ENCODE results near the gene RPL5. TPM values are rescaled to one million over a fixed set of nuclear protein-coding genes. Genes with fewer than 3 reads are reported as not detected.

The RPL5 gene
- total RNA-seq, 2 experiments from 2014 or later, result 1,651 to 1,862 TPM

DNA sequence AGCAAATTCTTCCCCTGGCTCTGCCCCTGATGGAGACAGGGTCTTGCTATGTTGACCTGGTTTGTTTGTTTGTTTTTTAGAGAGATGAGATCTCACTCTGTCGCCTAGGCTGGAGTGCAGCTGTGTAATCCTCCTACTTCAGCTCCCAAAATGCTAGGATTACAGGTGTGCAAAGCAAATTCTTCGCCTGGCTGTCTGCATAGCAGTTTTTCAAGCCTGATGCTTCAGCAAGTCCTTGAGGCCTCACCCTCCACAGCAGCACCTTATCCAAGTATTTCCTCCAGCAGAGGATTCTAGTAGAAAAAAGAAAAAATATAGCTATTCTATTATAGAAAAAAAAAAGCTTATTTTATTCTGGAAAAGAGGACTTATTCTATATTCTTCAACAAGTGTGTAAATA lies 15.1 kb upstream of the RPL5 start:
- no peaks in the 10 kb centered on the region for H3K9me2 ChIP-seq (ENCODE audit: insufficient read depth, low read length)
- CTCF ChIA-PET (ENCODE audit: unreplicated experiment), result no interaction called here
- TF ChIP-seq EZH2phosphoT487 (IDR thresholded peaks at IDR 0.05; ENCODE audit: borderline replicate concordance, low read depth, low read length) (no peak), CTCF (conservative IDR thresholded peaks at IDR 0.05; ENCODE audit: low read length) (no peak)
- no peaks in the 10 kb centered on the region for H3K4me1 ChIP-seq (ENCODE audit: insufficient read depth, low read length, poor library complexity, severe bottlenecking)
- POLR2A ChIA-PET, result interaction anchor here (0.6 to 1.9 kb wide), 4 partner anchors 11 to 68 kb away, joined by 3 to 6 read pairs (median 3); no protein-coding TSS in a partner anchor
- no peaks in the 10 kb centered on the region for H3K36me3 ChIP-seq (ENCODE audit: insufficient read depth, low read length)
- no peak overlapping the region for H2AFZ ChIP-seq (ENCODE audit: low read length)
- no peak for DNase-seq (ENCODE audit: low spot score)
- intact Hi-C loops (cut with micrococcal nuclease; ENCODE audit: unreplicated experiment), result no loop called here
- no peaks in the 10 kb centered on the region for H3K79me2 ChIP-seq (ENCODE audit: insufficient read depth, low read depth, low read length)
- no TSS peak for BruUV-seq (replicated peaks)
- H4K20me1 ChIP-seq (ENCODE audit: insufficient read depth, low read length), result no peaks in the 10 kb centered on the region
- no peak overlapping the region for H3K4me2 ChIP-seq (ENCODE audit: low read length)
- H3K4me3 ChIP-seq (ENCODE audit: low read depth, low read length, poor library complexity, severe bottlenecking), result no peak overlapping the region
- no peak overlapping the region for H3K27ac ChIP-seq (ENCODE audit: low read depth, low read length, poor library complexity, severe bottlenecking)
- H3K9me3 ChIP-seq (ENCODE audit: low read length), result no peaks in the 10 kb centered on the region

- BruUV-seq (replicated peaks), result no TSS peak
- no peaks in the 10 kb centered on the region for H4K20me1 ChIP-seq (ENCODE audit: insufficient read depth, low read length)
- H3K4me3 ChIP-seq (ENCODE audit: low read depth, low read length, poor library complexity, severe bottlenecking), result no peak overlapping the region
- CTCF ChIA-PET (ENCODE audit: unreplicated experiment), result interaction anchor here (2.1 kb wide), 1 partner anchor 68 kb away, joined by 7 read pairs; no protein-coding TSS in a partner anchor
- intact Hi-C loops (cut with micrococcal nuclease; ENCODE audit: unreplicated experiment), result no loop called here
- POLR2A ChIA-PET, result interaction anchor here (0.6 to 1.9 kb wide), 4 partner anchors 11 to 68 kb away, joined by 3 to 6 read pairs (median 4); no protein-coding TSS in a partner anchor
- DNase-seq (ENCODE audit: low spot score), result no peak
- H2AFZ ChIP-seq (ENCODE audit: low read length), result no peak overlapping the region
- no peaks in the 10 kb centered on the region for H3K79me2 ChIP-seq (ENCODE audit: insufficient read depth, low read depth, low read length)
- no peaks in the 10 kb centered on the region for H3K9me2 ChIP-seq (ENCODE audit: insufficient read depth, low read length)
- no peaks in the 10 kb centered on the region for H3K36me3 ChIP-seq (ENCODE audit: insufficient read depth, low read length)
- H3K9me3 ChIP-seq (ENCODE audit: low read length), result no peaks in the 10 kb centered on the region
- no peak overlapping the region for H3K4me2 ChIP-seq (ENCODE audit: low read length)
- H3K27ac ChIP-seq (ENCODE audit: low read depth, low read length, poor library complexity, severe bottlenecking), result no peak overlapping the region
- H3K4me1 ChIP-seq (ENCODE audit: insufficient read depth, low read length, poor library complexity, severe bottlenecking), result no peaks in the 10 kb centered on the region
- no peak for TF ChIP-seq EZH2phosphoT487 (IDR thresholded peaks at IDR 0.05; ENCODE audit: borderline replicate concordance, low read depth, low read length)
- TF ChIP-seq CTCF (conservative IDR thresholded peaks at IDR 0.05; ENCODE audit: low read length), result no peak
Observed at GRCh38 chr1:92817137-92817697, 14.6 kb upstream of the RPL5 start.

Data from OCI-LY7 (cell line).